ENCODE results near the gene ST8SIA4.

DNA sequence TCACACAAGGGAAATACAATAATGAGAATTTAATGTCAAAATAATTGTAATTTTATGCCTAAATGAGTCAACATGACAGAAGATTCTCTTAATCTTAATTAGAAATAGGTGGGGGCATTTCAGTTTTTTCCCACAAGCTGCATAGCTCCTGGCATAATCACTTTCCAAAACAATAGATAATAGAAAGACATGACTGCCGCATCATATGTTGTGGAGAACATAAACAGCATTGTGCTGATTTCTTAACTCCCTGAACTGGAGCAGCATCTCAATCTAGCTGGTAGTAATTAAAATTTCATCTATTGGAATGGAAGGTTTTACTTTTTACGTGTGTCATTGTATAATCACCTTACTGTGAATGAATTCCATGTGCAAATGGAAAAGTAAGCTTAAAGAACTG is 112.1 kb downstream of the ST8SIA4 start:
- no peak for TF ChIP-seq POLR2AphosphoS5 (IDR thresholded peaks at IDR 0.05)
- no peak for TF ChIP-seq POLR2A (IDR thresholded peaks at IDR 0.05)
